H1 (cell line): ENCODE measurements around the gene UGT2B11. TPM values are rescaled to one million over a fixed set of nuclear protein-coding genes. Genes with fewer than 3 reads are reported as not detected.
A peak's percentile ranks its signal among the peaks of the same experiment; 100 is the strongest.
"Not testable (repeated sequence)": the region's sequence is repeated elsewhere in the genome, so short reads cannot be mapped to it uniquely, and the experiment has no call there.

Source experiments
- CTCF ChIA-PET: fragments of 300-600 bp; sonication (Branson Sonifier 250); formaldehyde crosslinking; loops from one replicate; lab custom pipeline; 2021; ENCODE audit not compliant: partially characterized antibody; lab: Charles Lee
- POLR2A ChIA-PET: fragments of 300-600 bp; sonication (Branson Sonifier 250); formaldehyde crosslinking; loops from one replicate; lab custom pipeline; 2021; ENCODE audit warnings: inconsistent platforms; ENCODE audit not compliant: partially characterized antibody; lab: Charles Lee
- DNase-seq, 2 experiments: peaks; one replicate each; pipeline versions ENCODE4 v3.0.0 to v3.0.0-alpha.2; 2010 to 2022; ENCODE audit warnings: low spot score in 2 of 2, low read depth in 1 of 2, mixed read lengths in 1 of 2
- FAIRE-seq: peaks from 2 replicates; lab custom pipeline; 2011; peaks lifted over from hg19 to GRCh38; lab: Jason Lieb, UNC
- H2AFZ ChIP-seq: 2 replicates; pipeline ENCODE4 v1.8.1; 2012; ENCODE audit warnings: low read length, inconsistent platforms
- H2AK5ac ChIP-seq: 2 replicates; pipeline ENCODE4 v1.6.1; 2013; ENCODE audit warnings: low read depth, low read length
- H2BK120ac ChIP-seq: replicated peaks from 2 replicates; pipeline ENCODE3; 2013; ENCODE audit warnings: low read depth, low read length, inconsistent platforms
- H2BK12ac ChIP-seq: 2 replicates; pipeline ENCODE4 v1.6.1; 2013; ENCODE audit warnings: low read depth, low read length
- H2BK15ac ChIP-seq: 2 replicates; pipeline ENCODE4 v1.6.1; 2013; ENCODE audit warnings: low read length
- H2BK20ac ChIP-seq: 2 replicates; pipeline ENCODE4 v1.6.1; 2013; ENCODE audit warnings: low read length
- H2BK5ac ChIP-seq: 2 replicates; pipeline ENCODE4 v1.6.1; 2013; ENCODE audit warnings: low read depth, low read length
- H3K14ac ChIP-seq: 2 replicates; pipeline ENCODE4 v1.6.1; 2013; ENCODE audit warnings: inconsistent platforms; ENCODE audit not compliant: insufficient read length
- H3K18ac ChIP-seq: 2 replicates; pipeline ENCODE4 v1.6.1; 2013; ENCODE audit warnings: low read length; ENCODE audit errors: extremely low read depth
- H3K23ac ChIP-seq: 2 replicates; pipeline ENCODE4 v1.6.1; 2013; ENCODE audit warnings: inconsistent platforms; ENCODE audit not compliant: insufficient read length
- H3K23me2 ChIP-seq: 2 replicates; pipeline ENCODE4 v1.6.1; 2013; ENCODE audit warnings: low read depth, low read length
- H3K27ac ChIP-seq: 2 replicates; pipeline ENCODE4 v1.6.1; 2011; ENCODE audit warnings: low read depth, low read length, inconsistent platforms
- H3K27me3 ChIP-seq, 4 experiments: replicated peaks in 1 of 4; 1 replicate in 1 of 4; 2 replicates in 3 of 4; pipeline versions ENCODE4 v1.6.1 to v1.8.1; 2011 to 2013; ENCODE audit warnings: low read length in 3 of 4, mild to moderate bottlenecking in 3 of 4, inconsistent platforms in 2 of 4, mixed read lengths in 2 of 4, moderate library complexity in 1 of 4; ENCODE audit not compliant: control insufficient read depth in 3 of 4, insufficient read depth in 3 of 4; ENCODE audit errors: extremely low read depth in 1 of 4
- H3K36me3 ChIP-seq, 4 experiments: 2 replicates each; pipeline versions ENCODE4 v1.6.1 to v1.8.1; 2011 to 2013; ENCODE audit warnings: mild to moderate bottlenecking in 4 of 4, low read length in 3 of 4, moderate library complexity in 2 of 4, control low read depth in 1 of 4, inconsistent platforms in 1 of 4; ENCODE audit not compliant: insufficient read depth in 4 of 4, control insufficient read depth in 2 of 4
- H3K4ac ChIP-seq: replicated peaks from 2 replicates; pipeline ENCODE3; 2013; ENCODE audit warnings: low read length, low read depth, mixed read lengths, inconsistent platforms; ENCODE audit not compliant: insufficient read length
- H3K4me1 ChIP-seq, 4 experiments: replicated peaks in 1 of 4; 1 replicate in 1 of 4; 2 replicates in 3 of 4; pipeline versions ENCODE4 v1.6.1 to v1.8.1; 2011 to 2013; ENCODE audit warnings: low read length in 3 of 4, inconsistent platforms in 2 of 4, mixed read lengths in 1 of 4; ENCODE audit not compliant: insufficient read depth in 4 of 4, control insufficient read depth in 3 of 4
- H3K4me2 ChIP-seq, 2 experiments: 2 replicates each; pipeline versions ENCODE4 v1.6.1 to v1.8.1; 2011 to 2013; ENCODE audit warnings: low read depth in 2 of 2, low read length in 2 of 2, control low read depth in 1 of 2, inconsistent platforms in 1 of 2, mild to moderate bottlenecking in 1 of 2; ENCODE audit not compliant: insufficient read depth in 1 of 2
- H3K4me3 ChIP-seq, 4 experiments: fragments of 200-600, 300-600 bp in 1 of 4; sonication (generic), shearing (Covaris generic), sonication (Bioruptor Twin) in 1 of 4; 2 replicates each; pipeline versions ENCODE4 v1.5.1 to v1.8.1; 2011 to 2016; ENCODE audit warnings: low read length in 4 of 4, low read depth in 3 of 4, control low read depth in 2 of 4, inconsistent platforms in 2 of 4, mild to moderate bottlenecking in 2 of 4, mixed read lengths in 1 of 4, moderate library complexity in 1 of 4; ENCODE audit not compliant: insufficient read depth in 2 of 4; ENCODE audit errors: extremely low read depth in 1 of 4
- H3K56ac ChIP-seq: replicated peaks from 2 replicates; pipeline ENCODE3; 2013; ENCODE audit warnings: low read depth, mild to moderate bottlenecking, mixed read lengths, low read length, inconsistent platforms; ENCODE audit not compliant: insufficient read length
- H3K79me1 ChIP-seq: 2 replicates; pipeline ENCODE4 v1.6.1; 2013; ENCODE audit warnings: low read depth, low read length, control low read depth
- H3K79me2 ChIP-seq, 2 experiments: 2 replicates each; pipeline versions ENCODE4 v1.6.1 to v1.8.1; 2012 to 2013; ENCODE audit warnings: low read length in 2 of 2, mild to moderate bottlenecking in 2 of 2, inconsistent platforms in 1 of 2; ENCODE audit not compliant: insufficient read depth in 2 of 2, control insufficient read depth in 1 of 2
- H3K9ac ChIP-seq, 4 experiments: replicated peaks in 1 of 4; 1 replicate in 1 of 4; 2 replicates in 3 of 4; pipeline versions ENCODE4 v1.6.1 to v1.8.1; 2011 to 2013; ENCODE audit warnings: low read depth in 3 of 4, low read length in 3 of 4, control low read depth in 2 of 4, mild to moderate bottlenecking in 2 of 4, moderate library complexity in 2 of 4, inconsistent platforms in 1 of 4; ENCODE audit errors: extremely low read depth in 1 of 4
- H3K9me3 ChIP-seq, 2 experiments: 2 replicates each; pipeline versions ENCODE4 v1.6.1 to v1.8.1; 2012 to 2013; ENCODE audit warnings: mild to moderate bottlenecking in 2 of 2, moderate library complexity in 2 of 2, control low read depth in 1 of 2, inconsistent platforms in 1 of 2, low read depth in 1 of 2, low read length in 1 of 2, mixed read lengths in 1 of 2; ENCODE audit not compliant: insufficient read depth in 2 of 2
- H4K20me1 ChIP-seq, 2 experiments: replicated peaks in 1 of 2; 2 replicates each; pipeline versions ENCODE3 to v1.8.1; 2011 to 2013; ENCODE audit warnings: inconsistent platforms in 2 of 2, low read length in 2 of 2, mild to moderate bottlenecking in 1 of 2; ENCODE audit not compliant: insufficient read depth in 2 of 2, control insufficient read depth in 1 of 2
- H4K5ac ChIP-seq: 2 replicates; pipeline ENCODE4 v1.6.1; 2013; ENCODE audit warnings: low read length, low read depth, mixed read lengths, inconsistent platforms; ENCODE audit not compliant: insufficient read length
- H4K8ac ChIP-seq: 2 replicates; pipeline ENCODE4 v1.8.0; 2013; ENCODE audit warnings: mild to moderate bottlenecking, moderate library complexity, low read length, inconsistent platforms; ENCODE audit not compliant: insufficient read depth; ENCODE audit errors: extremely low read depth
- H4K91ac ChIP-seq: replicated peaks from 2 replicates; pipeline ENCODE3; 2013; ENCODE audit warnings: low read length, mixed read lengths, inconsistent platforms; ENCODE audit not compliant: insufficient read length
- RAD21 ChIP-seq, 2 experiments: IDR thresholded peaks in 1 of 2; conservative IDR thresholded peaks in 1 of 2; 2 replicates each; pipeline ENCODE4 v1.6.1; 2011; ENCODE audit warnings: low read depth in 2 of 2, low read length in 2 of 2, improper control_type of control experiment in 1 of 2, inconsistent platforms in 1 of 2, mild to moderate bottlenecking in 1 of 2, moderate library complexity in 1 of 2
- WGBS, 2 experiments: shearing (Covaris generic) in 1 of 2; methylation state at CpG; one replicate each; pipeline versions ENCODE4 v1.1.6 to v1.1.7; 2013 to 2015; ENCODE audit warnings: low lambda C conversion rate in 2 of 2, mixed read lengths in 2 of 2, inconsistent platforms in 1 of 2, low coverage in 1 of 2, missing lambda C conversion rate in 1 of 2; ENCODE audit not compliant: insufficient replicate concordance in 2 of 2, insufficient coverage in 1 of 2, insufficient read length in 1 of 2; ENCODE audit errors: extremely low coverage in 1 of 2, missing lambda C conversion rate in 1 of 2; 5-methylcytosine and 5-hydroxymethylcytosine counted together
- polyA plus RNA-seq, 7 experiments: library from polyadenylated mRNA; depleted of rRNA in 3 of 7; stranded (reverse) in 5 of 7; unstranded in 2 of 7; fragments of >200 nt in 5 of 7; fragments of 200-250 nt in 2 of 7; gene quantifications; 1 replicate in 5 of 7; 2 replicates in 1 of 7; 4 replicates in 1 of 7; pipeline versions ENCODE4 v1.2.1 to v1.2.3, GENCODE V29; 2011 to 2013; ENCODE audit warnings: missing spikeins in 2 of 7, mixed read lengths in 2 of 7
- total RNA-seq: library from RNA; stranded (reverse); fragmentation: NEBNext Ultra II Directional; extraction: Animal tissue kit (Norgen Biotek cat#: 25700); gene quantifications from 2 replicates; pipeline ENCODE4 v1.2.1, GENCODE V29; 2021
- TF ChIP-seq, protein P1 (sequence below), 3 experiments: IDR thresholded peaks; 1 replicate in 2 of 3; 2 replicates in 1 of 3; pipeline versions ENCODE4 v1.5.1 to v1.6.1; 2011; ENCODE audit warnings: low read length in 3 of 3, mild to moderate bottlenecking in 3 of 3, inconsistent platforms in 2 of 3, low read depth in 1 of 3, moderate library complexity in 1 of 3; ENCODE audit not compliant: insufficient read depth in 1 of 3; ENCODE audit errors: control extremely low read depth in 1 of 3

The UGT2B11 gene
- total and polyA plus RNA-seq, 2 of the 8 experiments (the other 6 are each of a cell fraction or from before 2014, with no cell fraction given), result not detected

DNA sequence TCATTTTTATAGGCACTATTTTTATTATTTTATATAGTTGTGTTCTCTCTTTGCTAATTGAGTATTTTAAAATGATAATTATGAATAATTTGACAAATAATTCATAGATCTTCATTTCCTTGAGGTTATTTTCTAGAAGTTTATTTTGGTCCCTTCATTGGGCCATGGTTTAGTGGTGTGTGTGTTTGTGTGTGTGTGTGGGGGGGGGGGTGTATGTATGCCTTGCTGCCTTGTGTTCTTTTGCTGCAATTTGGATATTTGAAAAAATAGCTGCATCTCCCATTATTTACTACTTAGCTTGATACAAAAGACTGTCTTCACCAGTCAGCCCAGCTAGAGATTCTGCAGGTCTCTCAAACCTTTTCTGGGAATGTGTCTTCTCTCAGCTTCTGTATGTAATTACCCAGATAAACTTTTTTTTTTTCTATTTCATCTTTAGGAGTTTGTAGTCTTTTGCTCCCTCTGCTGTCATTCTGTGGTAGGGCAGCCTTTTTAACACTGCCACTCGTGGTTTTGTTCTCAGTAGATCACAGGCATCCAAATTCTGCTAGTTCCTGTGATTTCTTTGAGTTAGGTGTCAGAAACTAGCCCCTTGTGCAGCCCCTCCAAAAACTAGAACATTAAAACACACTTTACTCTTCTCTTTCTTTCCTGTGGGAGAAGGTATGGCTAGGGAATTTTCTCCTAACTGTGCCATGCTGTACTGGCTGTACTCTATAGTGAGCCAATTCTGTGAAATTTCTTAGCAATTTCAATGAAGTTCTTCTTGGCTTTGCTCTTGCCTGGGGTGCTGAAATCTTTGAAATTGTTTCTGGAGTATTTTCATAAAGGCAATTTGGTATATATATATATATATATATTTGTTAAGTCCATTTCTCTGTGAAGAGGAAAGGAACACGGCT, 44.1 kb downstream of the UGT2B11 start:
- not testable (repeated sequence) for H3K79me1 ChIP-seq, H3K79me2 ChIP-seq, H3K9me3 ChIP-seq, H2AFZ ChIP-seq, H2BK20ac ChIP-seq, H3K18ac ChIP-seq, H4K8ac ChIP-seq, H4K5ac ChIP-seq, H3K23me2 ChIP-seq, H2BK120ac ChIP-seq, H4K91ac ChIP-seq, H3K4me1 ChIP-seq, H3K4me2 ChIP-seq, H2BK15ac ChIP-seq, H3K23ac ChIP-seq, H3K36me3 ChIP-seq, H2BK12ac ChIP-seq, H3K4me3 ChIP-seq, H3K14ac ChIP-seq, H3K9ac ChIP-seq, H4K20me1 ChIP-seq, H2AK5ac ChIP-seq, H2BK5ac ChIP-seq, H3K27ac ChIP-seq, H3K27me3 ChIP-seq, H3K56ac ChIP-seq, H3K4ac ChIP-seq
- peak; percentile 80 for FAIRE-seq
- TF ChIP-seq, protein P1, sequence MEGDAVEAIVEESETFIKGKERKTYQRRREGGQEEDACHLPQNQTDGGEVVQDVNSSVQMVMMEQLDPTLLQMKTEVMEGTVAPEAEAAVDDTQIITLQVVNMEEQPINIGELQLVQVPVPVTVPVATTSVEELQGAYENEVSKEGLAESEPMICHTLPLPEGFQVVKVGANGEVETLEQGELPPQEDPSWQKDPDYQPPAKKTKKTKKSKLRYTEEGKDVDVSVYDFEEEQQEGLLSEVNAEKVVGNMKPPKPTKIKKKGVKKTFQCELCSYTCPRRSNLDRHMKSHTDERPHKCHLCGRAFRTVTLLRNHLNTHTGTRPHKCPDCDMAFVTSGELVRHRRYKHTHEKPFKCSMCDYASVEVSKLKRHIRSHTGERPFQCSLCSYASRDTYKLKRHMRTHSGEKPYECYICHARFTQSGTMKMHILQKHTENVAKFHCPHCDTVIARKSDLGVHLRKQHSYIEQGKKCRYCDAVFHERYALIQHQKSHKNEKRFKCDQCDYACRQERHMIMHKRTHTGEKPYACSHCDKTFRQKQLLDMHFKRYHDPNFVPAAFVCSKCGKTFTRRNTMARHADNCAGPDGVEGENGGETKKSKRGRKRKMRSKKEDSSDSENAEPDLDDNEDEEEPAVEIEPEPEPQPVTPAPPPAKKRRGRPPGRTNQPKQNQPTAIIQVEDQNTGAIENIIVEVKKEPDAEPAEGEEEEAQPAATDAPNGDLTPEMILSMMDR (IDR thresholded peaks at IDR 0.05; ENCODE audit: control extremely low read depth in 1 of 3, insufficient read depth in 1 of 3, low read depth in 1 of 3, low read length in 3 of 3), result peak in 2 of 3 experiments; percentile 43 to 44; a peak in 3 of 4 replicates
- peak; percentile 65 to 68 for TF ChIP-seq RAD21 (IDR thresholded peaks at IDR 0.05 in 1 of 2, conservative IDR thresholded peaks at IDR 0.05 in 1 of 2; ENCODE audit: low read depth in 2 of 2, low read length in 2 of 2)
- POLR2A ChIA-PET, result interaction anchor here (0.9 kb wide), 1 partner anchor 265 kb away, joined by 4 read pairs; no protein-coding TSS in a partner anchor
- CTCF ChIA-PET, result interaction anchor here (0.6 to 2.2 kb wide), 21 partner anchors 9 to 1315 kb away, joined by 3 to 14 read pairs (median 3); no protein-coding TSS in a partner anchor
- DNase-seq, result peak in 1 of 2 experiments; percentile 56
- 63% methylated on average over 2 of the region's 2 CpGs; no CpG with 5 or more reads in 1 of the 2 experiments for WGBS, 2 experiments
